GM18519 (cell line): ENCODE results near the gene DNAJC11.

ENCODE experiments used
- ATAC-seq: cut with Tn5 transposase; IDR thresholded peaks from one replicate; pipeline ENCODE4 v1.9.1; 2021; ENCODE audit warnings: mild to moderate bottlenecking, moderate library complexity; ENCODE audit not compliant: unreplicated experiment, low FRiP score

The DNAJC11 gene

DNA sequence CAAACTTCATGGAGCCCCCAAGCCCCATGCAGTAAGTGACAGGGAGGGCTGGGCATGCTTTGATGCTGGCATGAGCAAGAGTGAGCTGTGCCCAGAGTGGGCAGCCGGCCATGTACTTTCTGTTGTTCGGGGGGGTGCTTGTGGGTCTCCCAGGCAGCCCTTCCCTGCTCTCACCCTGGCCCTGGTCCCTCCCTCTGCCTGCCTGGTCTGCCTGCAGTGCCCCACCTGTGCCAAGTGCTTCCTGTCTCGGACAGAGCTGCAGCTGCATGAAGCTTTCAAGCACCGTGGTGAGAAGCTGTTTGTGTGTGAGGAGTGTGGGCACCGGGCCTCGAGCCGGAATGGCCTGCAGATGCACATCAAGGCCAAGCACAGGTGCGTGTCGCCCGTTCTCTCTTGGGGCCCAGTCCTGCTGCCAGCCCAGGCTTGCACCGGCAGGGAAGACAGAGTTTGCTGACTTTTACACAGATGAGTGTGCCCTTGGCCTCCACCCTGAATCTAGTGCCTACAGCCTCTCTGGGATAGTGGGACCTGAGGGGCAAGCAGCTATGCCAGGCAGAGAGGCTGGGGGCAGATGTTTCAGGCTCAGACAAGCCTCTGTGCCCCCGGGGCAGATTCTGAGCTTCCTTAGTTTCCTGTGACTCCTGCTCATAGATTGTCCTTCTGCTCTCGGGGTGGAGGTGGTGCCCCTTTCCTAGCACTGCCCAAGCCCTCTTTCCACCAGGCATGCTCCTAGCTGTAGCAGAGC lies 114.2 kb downstream of the DNAJC11 start:
- no peak for ATAC-seq

- ATAC-seq: no peak
These were observed 115.2 kb downstream of the DNAJC11 start for GRCh38 chr1:6586404-6586816.

GRCh38 chr1:6585841-6586240 lies 115.8 kb downstream of the DNAJC11 start:
- ATAC-seq: no peak

GRCh38 chr1:6585081-6585722 lies 116.4 kb downstream of the DNAJC11 start:
- no peak for ATAC-seq
